HCT116 (cell line): ENCODE measurements around the gene DHDH. TPM values are rescaled to one million over a fixed set of nuclear protein-coding genes. Genes with fewer than 3 reads are reported as not detected.

ENCODE experiments used
- ATAC-seq: fragments of 200-7000 bp; cut with Tn5 transposase; 2 replicates; pipeline ENCODE4 v1.9.1; 2020; ENCODE audit warnings: mild to moderate bottlenecking, moderate library complexity
- Bru-seq: library from RNA; stranded (reverse); fragments of 400-500 nt; gene quantifications from one replicate; lab custom pipeline; 2021; lab: Mats Ljungman, UMichigan
- BruChase-seq, 2 experiments: library from RNA; stranded (reverse); fragments of 400-500 nt; gene quantifications; one replicate each; lab custom pipeline; 2021; lab: Mats Ljungman, UMichigan
- BruUV-seq: library from RNA; stranded (reverse); fragments of 400-500 nt; replicated peaks from 2 replicates; lab custom pipeline; 2021; lab: Mats Ljungman, UMichigan
- CTCF ChIA-PET: fragments of 300-600 bp; sonication (Branson Sonifier 250); formaldehyde crosslinking; loops from one replicate; lab custom pipeline; 2021; ENCODE audit warnings: antibody characterized with exemption; lab: Charles Lee
- POLR2A ChIA-PET: fragments of 300-600, 350-600 bp; sonication (Branson Sonifier 250); formaldehyde crosslinking; loops from one replicate; lab custom pipeline; 2021; ENCODE audit warnings: antibody characterized with exemption; lab: Charles Lee
- RAD21 ChIA-PET, 2 experiments: fragments of 300-600 bp; sonication (Branson Sonifier 250); formaldehyde crosslinking; loops; one replicate each; lab custom pipeline; 2023; ENCODE audit warnings: low total read pairs in 2 of 2; ENCODE audit not compliant: uncharacterized antibody in 2 of 2, unreplicated experiment in 2 of 2, low non-redundant PET in 1 of 2; lab: Charles Lee
- DNase-seq: peaks from one replicate; pipeline ENCODE4 v3.0.0-alpha.2; 2010; ENCODE audit warnings: low read depth, low spot score
- H2AFZ ChIP-seq: fragments of 200-600 bp; shearing (Covaris generic), sonication (generic); 2 replicates; pipeline ENCODE4 v1.6.1; 2017; ENCODE audit warnings: low read depth, mixed run types, mixed read lengths, antibody characterized with exemption, low read length; ENCODE audit not compliant: poor library complexity, severe bottlenecking
- H3K27ac ChIP-seq: 2 replicates; pipeline ENCODE4 v1.5.1; 2012; ENCODE audit warnings: low read depth, low read length
- H3K27me3 ChIP-seq: fragments of 200-600 bp; sonication (generic); 2 replicates; pipeline ENCODE4 v1.6.1; 2016; ENCODE audit warnings: mixed run types, low read length, mixed read lengths; ENCODE audit not compliant: insufficient read depth
- H3K36me3 ChIP-seq, 2 experiments: fragments of 200-500 bp in 1 of 2; fragments of 200-600 bp in 1 of 2; sonication (Bioruptor generic) in 1 of 2; sonication (generic) in 1 of 2; 2 replicates each; pipeline versions ENCODE4 v1.5.1 to v1.6.1; 2014 to 2016; ENCODE audit warnings: low read length in 2 of 2, inconsistent platforms in 1 of 2, mixed read lengths in 1 of 2, mixed run types in 1 of 2; ENCODE audit not compliant: insufficient read depth in 2 of 2, control insufficient read depth in 1 of 2
- H3K4me1 ChIP-seq, 2 experiments: fragments of 200-600 bp in 1 of 2; sonication (generic) in 1 of 2; 2 replicates each; pipeline versions ENCODE4 v1.5.1 to v1.6.1; 2012 to 2017; ENCODE audit warnings: low read length in 2 of 2, inconsistent platforms in 1 of 2, mild to moderate bottlenecking in 1 of 2, mixed read lengths in 1 of 2, mixed run types in 1 of 2, moderate library complexity in 1 of 2; ENCODE audit not compliant: insufficient read depth in 2 of 2, control insufficient read depth in 1 of 2
- H3K4me2 ChIP-seq: fragments of 200-600 bp; sonication (generic); 2 replicates; pipeline ENCODE4 v1.6.1; 2017; ENCODE audit warnings: mixed run types, low read length, mixed read lengths
- H3K4me3 ChIP-seq, 2 experiments: fragments of 200-600 bp in 1 of 2; sonication (generic) in 1 of 2; replicated peaks in 1 of 2; 2 replicates each; pipeline ENCODE4 v1.5.1; 2011 to 2016; ENCODE audit warnings: low read length in 2 of 2, control low read depth in 1 of 2, low read depth in 1 of 2, mild to moderate bottlenecking in 1 of 2, mixed read lengths in 1 of 2, mixed run types in 1 of 2
- H3K79me2 ChIP-seq: fragments of 200-600 bp; sonication (generic); 2 replicates; pipeline ENCODE4 v1.6.1; 2017; ENCODE audit warnings: mild to moderate bottlenecking, mixed run types, low read length, moderate library complexity, mixed read lengths; ENCODE audit not compliant: insufficient read depth
- H3K9ac ChIP-seq: fragments of 200-600 bp; sonication (generic); 2 replicates; pipeline ENCODE4 v1.6.1; 2016; ENCODE audit warnings: low read length, mixed read lengths
- H3K9me2 ChIP-seq: fragments of 200-600 bp; sonication (generic), shearing (Covaris generic); 2 replicates; pipeline ENCODE4 v1.6.1; 2017; ENCODE audit warnings: mixed run types, mild to moderate bottlenecking, moderate library complexity; ENCODE audit not compliant: insufficient read depth
- H3K9me3 ChIP-seq, 2 experiments: fragments of 200-500 bp in 1 of 2; fragments of 200-600 bp in 1 of 2; sonication (Bioruptor generic) in 1 of 2; sonication (generic) in 1 of 2; 2 replicates each; pipeline ENCODE4 v1.6.1; 2014 to 2017; ENCODE audit warnings: low read length in 2 of 2, mixed read lengths in 2 of 2, inconsistent platforms in 1 of 2, low read depth in 1 of 2, mild to moderate bottlenecking in 1 of 2, mixed run types in 1 of 2, moderate library complexity in 1 of 2; ENCODE audit not compliant: control insufficient read depth in 1 of 2, insufficient read depth in 1 of 2
- H4K20me1 ChIP-seq: fragments of 200-600 bp; sonication (generic), shearing (Covaris generic); 2 replicates; pipeline ENCODE4 v1.6.1; 2017; ENCODE audit warnings: mixed run types, mild to moderate bottlenecking, moderate library complexity; ENCODE audit not compliant: insufficient read depth
- CBX3 ChIP-seq: IDR thresholded peaks from 2 replicates; pipeline ENCODE4 v1.6.1; 2012; ENCODE audit warnings: low read depth
- CTCF ChIP-seq, 3 experiments: fragments of 200-600 bp in 1 of 3; sonication (generic) in 1 of 3; IDR thresholded peaks in 2 of 3; conservative IDR thresholded peaks in 1 of 3; 2 replicates each; pipeline ENCODE4 v1.5.1; 2012 to 2017; ENCODE audit warnings: low read depth in 2 of 3, low read length in 2 of 3, antibody characterized with exemption in 1 of 3, borderline replicate concordance in 1 of 3, control low read depth in 1 of 3, mild to moderate bottlenecking in 1 of 3, mixed read lengths in 1 of 3, mixed run types in 1 of 3, moderate library complexity in 1 of 3; ENCODE audit not compliant: insufficient read depth in 1 of 3
- EGR1 ChIP-seq: IDR thresholded peaks from 2 replicates; pipeline ENCODE4 v1.6.1; 2012; ENCODE audit warnings: low read depth
- EZH2 ChIP-seq: fragments of 200-600 bp; sonication (generic); IDR thresholded peaks from 2 replicates; pipeline ENCODE4 v1.6.1; 2017; ENCODE audit warnings: antibody characterized with exemption, mixed run types
- EZH2phosphoT487 ChIP-seq: fragments of 200-600 bp; IDR thresholded peaks from 2 replicates; pipeline ENCODE4 v1.6.1; 2018; ENCODE audit warnings: antibody characterized with exemption, borderline replicate concordance
- MAX ChIP-seq: IDR thresholded peaks from 2 replicates; pipeline ENCODE4 v1.6.1; 2012
- POLR2A ChIP-seq: IDR thresholded peaks from 2 replicates; pipeline ENCODE4 v1.7.0; 2011; ENCODE audit warnings: borderline replicate concordance; ENCODE audit not compliant: insufficient read depth, insufficient read length; ENCODE audit errors: extremely low read depth
- POLR2AphosphoS5 ChIP-seq: IDR thresholded peaks from 2 replicates; pipeline ENCODE4 v1.6.1; 2011; ENCODE audit warnings: mild to moderate bottlenecking, low read depth, low read length, moderate library complexity
- SP1 ChIP-seq: IDR thresholded peaks from 2 replicates; pipeline ENCODE4 v1.6.1; 2012; ENCODE audit warnings: low read depth
- TCF7L2 ChIP-seq: IDR thresholded peaks from 2 replicates; pipeline ENCODE4 v1.7.0; 2011; ENCODE audit warnings: borderline replicate concordance, inconsistent platforms; ENCODE audit not compliant: insufficient read depth, insufficient read length; ENCODE audit errors: extremely low read depth
- ZBTB33 ChIP-seq: IDR thresholded peaks from 2 replicates; pipeline ENCODE4 v1.6.1; 2011; ENCODE audit warnings: mild to moderate bottlenecking, low read length, moderate library complexity; ENCODE audit not compliant: insufficient replicate concordance; ENCODE audit errors: extremely low read depth
- intact Hi-C: fragments of 100-400 bp; cut with micrococcal nuclease; formaldehyde crosslinking; loops from 2 replicates; pipeline ENCODE4 v1.10.0; 2022
- long read RNA-seq: library from polyadenylated mRNA; unstranded; transcript quantifications from one replicate; pipeline ENCODE4 v2.0.0, GENCODE V29; 2021; ENCODE audit not compliant: unreplicated experiment
- polyA plus RNA-seq: library from polyadenylated mRNA; unstranded; fragments of >200 nt; gene quantifications from 2 replicates; pipeline ENCODE4 v1.2.1, GENCODE V29; 2012; ENCODE audit warnings: missing spikeins
- total RNA-seq: library from RNA; stranded (reverse); gene quantifications from one replicate; pipeline ENCODE4 v1.2.1, GENCODE V29; 2021; ENCODE audit not compliant: unreplicated experiment

DHDH gene
- total RNA-seq: 8.6 TPM
- 20.0 and 20.6 TPM in 2 replicates for polyA plus RNA-seq
- percentile 47 among the genes with signal in this experiment for Bru-seq, nascent RNA
- percentile 43 among the genes with signal in this experiment for BruChase-seq, experiment 1, labeled RNA remaining after a 6-hour chase
- percentile 39 among the genes with signal in this experiment for BruChase-seq, experiment 2, labeled RNA remaining after a 2-hour chase
- long read RNA-seq, transcript DHDH-201 (7 exons, 1,081 nt): major isoform, 7 of 12 reads
- long read RNA-seq, partial matches to known transcripts: 2 of 12 reads
- long read RNA-seq, other reads (novel, unspliced or antisense): 3 of 12 reads

GRCh38 chr19:48933382-48933932 is at the start of gene DHDH:
TSS of gene DHDH (plus strand) at chr19:48933699. CDS start at chr19:48933722, 23 bp downstream.
- peak; percentile 92 for DNase-seq

More at GRCh38 chr19:48933382-48933932, at the start of gene DHDH:
- intact Hi-C loops: loop anchor here (1.0 kb wide), 1 partner anchor 32 kb away; the partner anchor contains the start of gene FTL
- H3K27me3 ChIP-seq: no peaks in the 10 kb centered on the region
- H3K9me2 ChIP-seq: no peaks in the 10 kb centered on the region
- H3K4me3 ChIP-seq: peak within 1 kb of the TSS; percentile 47 to 73
- H3K4me1 ChIP-seq: peaks cover 12 to 20% of the 10 kb centered on the region in 2 experiments
- H3K36me3 ChIP-seq: no peaks in the 10 kb centered on the region
- ChIA-PET RAD21 (no interaction called here), CTCF (interaction anchor here (0.8 to 1.4 kb wide), 4 partner anchors 37 to 430 kb away, joined by 3 to 4 read pairs (median 3); partner anchors contain the start of genes DKKL1 and RUVBL2)
- H2AFZ ChIP-seq: peak within 1 kb of the TSS; percentile 88
- BruUV-seq: no TSS peak
- peak within 1 kb of the TSS; percentile 72 for H3K9ac ChIP-seq
- H3K9me3 ChIP-seq: no peaks in the 10 kb centered on the region
- peak within 1 kb of the TSS; percentile 99 for H3K4me2 ChIP-seq
- H3K79me2 ChIP-seq: no peaks in the 10 kb centered on the region
- no peaks in the 10 kb centered on the region for H4K20me1 ChIP-seq
- H3K27ac ChIP-seq: peak within 1 kb of the TSS; percentile 28; the same call in 1 of the 2 replicates
- peak; percentile 99 for ATAC-seq
- TF ChIP-seq CBX3 (no peak), EGR1 (peak; percentile 75), ZBTB33 (peak; percentile 22), MAX (peak; percentile 23; the same call in 1 of the 2 replicates), EZH2 (no peak), CTCF (IDR thresholded peaks at IDR 0.05 in 2 of 3, conservative IDR thresholded peaks at IDR 0.05 in 1 of 3; ENCODE audit: borderline replicate concordance in 1 of 3, insufficient read depth in 1 of 3, low read depth in 2 of 3, low read length in 2 of 3) (no peak), POLR2A (peak; percentile 85), POLR2AphosphoS5 (peak; percentile 96), EZH2phosphoT487 (no peak), SP1 (peak; percentile 55), TCF7L2 (peak; percentile 59)
- TF ChIP-seq, all 23 proteins: peak for 7
- POLR2A ChIA-PET: interaction anchor here (0.6 to 2.2 kb wide), 14 partner anchors 9 to 315 kb away, joined by 3 to 12 read pairs (median 4); partner anchors contain the start of genes BAX, FTL, GYS1 and NUCB1
